Esophagus squamous epithelium (tissue), 5 donors: Measurements from ENCODE around the gene PPP2R1B. TPM values are rescaled to one million over a fixed set of nuclear protein-coding genes. Genes with fewer than 3 reads are reported as not detected.

Source experiments
- DNase-seq: peaks from one replicate; lab custom pipeline; 2025; lab: John Stamatoyannopoulos, UW
- H3K27ac ChIP-seq, 4 donors: fragments of 200-600 bp; sonication (generic); one replicate each; pipeline ENCODE4 v1.5.1; 2016 to 2019; ENCODE audit warnings: mild to moderate bottlenecking in 1 of 4
- H3K27me3 ChIP-seq, 4 donors: fragments of 200-600 bp; sonication (generic); 1 replicate in 3 of 4; 2 replicates in 1 of 4; pipeline versions ENCODE4 v1.5.1 to v1.6.0; 2017 to 2021; ENCODE audit warnings: antibody characterized with exemption in 1 of 4
- H3K36me3 ChIP-seq, 3 donors: fragments of 200-600 bp; sonication (generic); one replicate each; pipeline ENCODE4 v1.5.1; 2016 to 2019
- H3K4me1 ChIP-seq, 3 donors: fragments of 200-600 bp; sonication (generic); one replicate each; pipeline ENCODE4 v1.5.1; 2017 to 2019
- H3K4me3 ChIP-seq, 4 donors: fragments of 200-600 bp; sonication (generic); 1 replicate in 3 of 4; 2 replicates in 1 of 4; pipeline ENCODE4 v1.5.1; 2016 to 2019; ENCODE audit warnings: mild to moderate bottlenecking in 2 of 4, moderate library complexity in 1 of 4
- H3K9me3 ChIP-seq, 3 donors: fragments of 200-600 bp; sonication (generic); one replicate each; pipeline ENCODE4 v1.5.1; 2016 to 2019
- CTCF ChIP-seq, 6 experiments: fragments of 450-650 bp in 4 of 6; fragments of 200-600 bp in 2 of 6; sonication (generic) in 2 of 6; IDR thresholded peaks; one replicate each; pipeline ENCODE4 v1.5.1; 2016 to 2019; ENCODE audit warnings: antibody characterized with exemption in 6 of 6, mild to moderate bottlenecking in 4 of 6, moderate library complexity in 4 of 6
- POLR2A ChIP-seq, 4 donors: fragments of 450-650 bp; IDR thresholded peaks; one replicate each; pipeline ENCODE4 v1.6.1; 2017; ENCODE audit warnings: antibody characterized with exemption in 4 of 4, mild to moderate bottlenecking in 4 of 4, moderate library complexity in 3 of 4
- WGBS, 2 donors: methylation state at CpG; one replicate each; pipeline ENCODE4 v1.1.5; 2018; 5-methylcytosine and 5-hydroxymethylcytosine counted together
- intact Hi-C: fragments of 100-400 bp; cut with DNase I; formaldehyde crosslinking; loops from one replicate; pipeline ENCODE4 v1.15.0; 2022
- total RNA-seq, 4 donors: library from RNA; depleted of rRNA; stranded (reverse); fragments of >200 nt; gene quantifications; one replicate each; pipeline ENCODE4 v1.1.0, GENCODE V29; 2016
- donor health status: DM: yes; HTN: yes; CAD: no.

The PPP2R1B gene
- total RNA-seq, 4 donors from 2014 or later, result 17.6 to 39.7 (median 27.7) TPM

- Histone ChIP-seq H3K4me3 (no peak overlapping the region), H3K9me3 (no peaks in the 10 kb centered on the region), H3K36me3 (peaks cover 0 to 35% (median 0%) of the 10 kb centered on the region in 3 donors), H3K27me3 (no peaks in the 10 kb centered on the region), H3K4me1 (peaks cover 0 to 21% (median 0%) of the 10 kb centered on the region in 3 donors), H3K27ac (no peak overlapping the region)
- TF ChIP-seq CTCF (IDR thresholded peaks at IDR 0.05), result no peak
- TF ChIP-seq POLR2A (IDR thresholded peaks at IDR 0.05), result no peak
- intact Hi-C loops, result no loop called here
- no peak for DNase-seq
- WGBS, 2 donors, result 97 to 100% methylated on average over 2 of the region's 2 CpGs
These were observed 75.0 kb downstream of the PPP2R1B start for GRCh38 chr11:111691176-111691575.

- no peaks in the 10 kb centered on the region for H3K27me3 ChIP-seq
- no peak for TF ChIP-seq POLR2A (IDR thresholded peaks at IDR 0.05)
- TF ChIP-seq CTCF (IDR thresholded peaks at IDR 0.05), result no peak
- H3K4me1 ChIP-seq, result no peaks in the 10 kb centered on the region
- H3K4me3 ChIP-seq, result no peak overlapping the region
- WGBS, 2 donors, result 87 to 97% methylated on average over 7 of the region's 7 CpGs
- no peak for DNase-seq
- no peak overlapping the region for H3K27ac ChIP-seq
- H3K9me3 ChIP-seq, result no peaks in the 10 kb centered on the region
- intact Hi-C loops, result no loop called here
- peaks cover 0 to 45% (median 0%) of the 10 kb centered on the region in 3 donors for H3K36me3 ChIP-seq
These were observed 78.2 kb downstream of the PPP2R1B start for GRCh38 chr11:111688013-111688412.

GRCh38 chr11:111684251-111684650, 81.9 kb downstream of the PPP2R1B start:
- peaks cover 0 to 27% (median 0%) of the 10 kb centered on the region in 3 donors for H3K36me3 ChIP-seq
- no peak for DNase-seq
- TF ChIP-seq POLR2A (IDR thresholded peaks at IDR 0.05), result no peak
- TF ChIP-seq CTCF (IDR thresholded peaks at IDR 0.05), result no peak
- H3K4me3 ChIP-seq, result no peak overlapping the region
- no peak overlapping the region for H3K27ac ChIP-seq
- H3K9me3 ChIP-seq, result no peaks in the 10 kb centered on the region
- no peaks in the 10 kb centered on the region for H3K4me1 ChIP-seq
- H3K27me3 ChIP-seq, result no peaks in the 10 kb centered on the region
- WGBS, 2 donors, result 88 to 97% methylated on average over 2 of the region's 2 CpGs
- intact Hi-C loops, result no loop called here

GRCh38 chr11:111683806-111684205, 82.4 kb downstream of the PPP2R1B start:
- Histone ChIP-seq H3K36me3 (peaks cover 0 to 23% (median 0%) of the 10 kb centered on the region in 3 donors), H3K27me3 (no peaks in the 10 kb centered on the region), H3K4me1 (no peaks in the 10 kb centered on the region), H3K27ac (no peak overlapping the region), H3K9me3 (no peaks in the 10 kb centered on the region), H3K4me3 (no peak overlapping the region)
- no peak for TF ChIP-seq CTCF (IDR thresholded peaks at IDR 0.05)
- TF ChIP-seq POLR2A (IDR thresholded peaks at IDR 0.05), result no peak
- intact Hi-C loops, result no loop called here
- no peak for DNase-seq
- 93 to 96% methylated on average over 3 of the region's 3 CpGs for WGBS, 2 donors

GRCh38 chr11:111680486-111681175, 85.6 kb downstream of the PPP2R1B start:
- no peak for DNase-seq
- H3K9me3 ChIP-seq, result no peaks in the 10 kb centered on the region
- H3K27me3 ChIP-seq, result no peaks in the 10 kb centered on the region
- H3K4me1 ChIP-seq, result peaks cover 0 to 4% (median 0%) of the 10 kb centered on the region in 3 donors
- H3K4me3 ChIP-seq, result no peak overlapping the region
- WGBS, 2 donors, result 92 to 100% methylated on average over 3 of the region's 3 CpGs
- TF ChIP-seq CTCF (IDR thresholded peaks at IDR 0.05) (no peak), POLR2A (IDR thresholded peaks at IDR 0.05) (no peak)
- H3K36me3 ChIP-seq, result peaks cover 0 to 16% (median 0%) of the 10 kb centered on the region in 3 donors
- intact Hi-C loops, result no loop called here
- H3K27ac ChIP-seq, result no peak overlapping the region

Other genes with a start within 250 kb of the PPP2R1B start
- gene LAYN, start 225.7 kb downstream of the PPP2R1B start, total RNA-seq, result 10 to 100 TPM in 2 of 4 donors, 1 to 10 TPM in 2; 1.6 to 13.0 (median 8.9) TPM
- 10 to 100 TPM in 1 of 4 donors, 1 to 10 TPM in 3; 6.1 to 24.3 (median 9.5) TPM for gene SIK2, start 163.9 kb downstream of the PPP2R1B start, total RNA-seq
- gene ALG9, start 105.2 kb upstream of the PPP2R1B start, total RNA-seq, result 10 to 100 TPM; 18.7 to 29.4 (median 21.8) TPM
- gene FDXACB1, start 112.8 kb upstream of the PPP2R1B start, total RNA-seq, result 1 to 10 TPM; 1.1 to 3.3 (median 2.8) TPM
- gene CFAP68, start 113.2 kb upstream of the PPP2R1B start, total RNA-seq, result 10 to 100 TPM; 12.7 to 28.8 (median 17.7) TPM
- gene CRYAB, start 145.4 kb upstream of the PPP2R1B start, total RNA-seq, result 10 to 100 TPM; 22.9 to 85.0 (median 45.2) TPM
- gene HSPB2, start 146.3 kb upstream of the PPP2R1B start, total RNA-seq, result under 1 TPM in 1 of 4 donors, not detected in 3; 0.19 TPM
- gene C11orf52, start 152.5 kb upstream of the PPP2R1B start, total RNA-seq, result 10 to 100 TPM in 1 of 4 donors, 1 to 10 TPM in 3; 2.4 to 10.2 (median 3.7) TPM
- gene DIXDC1, start 171.0 kb upstream of the PPP2R1B start, total RNA-seq, result 10 to 100 TPM in 2 of 4 donors, 1 to 10 TPM in 2; 2.8 to 26.1 (median 9.2) TPM